MM.1S (cell line): Measurements from ENCODE around the gene VSX2.

ENCODE experiments used
- DNase-seq: peaks from one replicate; pipeline ENCODE4 v3.0.0-alpha.2; 2015
- H2AFZ ChIP-seq: fragments of 300-600 bp; sonication (generic); 2 replicates; pipeline ENCODE4 v1.6.0; 2016; ENCODE audit warnings: antibody characterized with exemption, low read length
- H3F3A ChIP-seq: fragments of 300-600 bp; sonication (generic); 2 replicates; pipeline ENCODE4 v1.6.1; 2016; ENCODE audit warnings: mild to moderate bottlenecking, antibody characterized with exemption, low read length, moderate library complexity, mixed read lengths; ENCODE audit not compliant: insufficient read depth
- H3K27ac ChIP-seq: fragments of 300-600 bp; sonication (generic); 2 replicates; pipeline ENCODE4 v1.5.1; 2016; ENCODE audit warnings: mild to moderate bottlenecking, low read length
- H3K27me3 ChIP-seq: fragments of 300-600 bp; sonication (generic); replicated peaks from 2 replicates; pipeline ENCODE4 v1.6.0; 2016; ENCODE audit warnings: low read length; ENCODE audit not compliant: insufficient read depth
- H3K36me3 ChIP-seq: fragments of 300-600 bp; sonication (generic); replicated peaks from 2 replicates; pipeline ENCODE4 v1.6.1; 2016; ENCODE audit warnings: mild to moderate bottlenecking, low read length, mixed read lengths; ENCODE audit not compliant: insufficient read depth
- H3K4me1 ChIP-seq: fragments of 300-600 bp; sonication (generic); 2 replicates; pipeline ENCODE4 v1.6.1; 2016; ENCODE audit warnings: low read length, mixed read lengths
- H3K4me2 ChIP-seq: fragments of 300-600 bp; sonication (generic); 2 replicates; pipeline ENCODE4 v1.6.0; 2016; ENCODE audit warnings: low read depth, low read length
- H3K4me3 ChIP-seq: fragments of 300-600 bp; sonication (generic); 2 replicates; pipeline ENCODE4 v1.5.1; 2016; ENCODE audit warnings: low read length, mixed read lengths
- H3K79me2 ChIP-seq: fragments of 300-600 bp; sonication (generic); 2 replicates; pipeline ENCODE4 v1.6.1; 2016; ENCODE audit warnings: mixed run types, low read length, mixed read lengths
- H3K9ac ChIP-seq: fragments of 300-600 bp; sonication (generic); 2 replicates; pipeline ENCODE4 v1.6.1; 2016; ENCODE audit warnings: low read length, mixed read lengths
- H3K9me2 ChIP-seq: fragments of 300-600 bp; sonication (generic); replicated peaks from 2 replicates; pipeline ENCODE4 v1.6.1; 2016; ENCODE audit warnings: mild to moderate bottlenecking, low read length, mixed read lengths; ENCODE audit not compliant: insufficient read depth
- H3K9me3 ChIP-seq: fragments of 300-600 bp; sonication (generic); replicated peaks from 2 replicates; pipeline ENCODE4 v1.6.1; 2016; ENCODE audit warnings: mild to moderate bottlenecking, low read length, mixed read lengths; ENCODE audit not compliant: insufficient read depth
- H4K20me1 ChIP-seq: fragments of 300-600 bp; sonication (generic); 2 replicates; pipeline ENCODE4 v1.6.1; 2016; ENCODE audit warnings: mild to moderate bottlenecking, low read length, moderate library complexity, mixed read lengths; ENCODE audit not compliant: insufficient read depth
- EZH2 ChIP-seq: fragments of 300-600 bp; sonication (generic); optimal IDR thresholded peaks from 2 replicates; pipeline ENCODE3; 2017; ENCODE audit warnings: low read depth, mild to moderate bottlenecking, antibody characterized with exemption, low read length, mixed read lengths
- EZH2phosphoT487 ChIP-seq: fragments of 300-600 bp; sonication (generic); IDR thresholded peaks from 2 replicates; pipeline ENCODE4 v1.6.1; 2018; ENCODE audit warnings: antibody characterized with exemption, low read length
- TF ChIP-seq, protein P1 (sequence below): fragments of 300-600 bp; sonication (generic); IDR thresholded peaks from 2 replicates; pipeline ENCODE4 v1.5.1; 2016; ENCODE audit warnings: antibody characterized with exemption, low read length, mixed read lengths

Gene VSX2

GRCh38 chr14:74246542-74246941 is 7.3 kb downstream of the VSX2 start:
- no peak for DNase-seq
- H3K27me3 ChIP-seq = peaks cover 13% of the 10 kb centered on the region
- H3K9me2 ChIP-seq = no peaks in the 10 kb centered on the region
- no peak overlapping the region for H2AFZ ChIP-seq
- H3K9ac ChIP-seq = no peak overlapping the region
- no peaks in the 10 kb centered on the region for H3K4me1 ChIP-seq
- no peak overlapping the region for H3K4me2 ChIP-seq
- H4K20me1 ChIP-seq = no peaks in the 10 kb centered on the region
- H3K9me3 ChIP-seq = no peaks in the 10 kb centered on the region
- no peaks in the 10 kb centered on the region for H3K79me2 ChIP-seq
- H3K36me3 ChIP-seq = no peaks in the 10 kb centered on the region
- no peak overlapping the region for H3K27ac ChIP-seq
- TF ChIP-seq EZH2phosphoT487 = no peak
- TF ChIP-seq EZH2 = no peak
- TF ChIP-seq, protein P1, sequence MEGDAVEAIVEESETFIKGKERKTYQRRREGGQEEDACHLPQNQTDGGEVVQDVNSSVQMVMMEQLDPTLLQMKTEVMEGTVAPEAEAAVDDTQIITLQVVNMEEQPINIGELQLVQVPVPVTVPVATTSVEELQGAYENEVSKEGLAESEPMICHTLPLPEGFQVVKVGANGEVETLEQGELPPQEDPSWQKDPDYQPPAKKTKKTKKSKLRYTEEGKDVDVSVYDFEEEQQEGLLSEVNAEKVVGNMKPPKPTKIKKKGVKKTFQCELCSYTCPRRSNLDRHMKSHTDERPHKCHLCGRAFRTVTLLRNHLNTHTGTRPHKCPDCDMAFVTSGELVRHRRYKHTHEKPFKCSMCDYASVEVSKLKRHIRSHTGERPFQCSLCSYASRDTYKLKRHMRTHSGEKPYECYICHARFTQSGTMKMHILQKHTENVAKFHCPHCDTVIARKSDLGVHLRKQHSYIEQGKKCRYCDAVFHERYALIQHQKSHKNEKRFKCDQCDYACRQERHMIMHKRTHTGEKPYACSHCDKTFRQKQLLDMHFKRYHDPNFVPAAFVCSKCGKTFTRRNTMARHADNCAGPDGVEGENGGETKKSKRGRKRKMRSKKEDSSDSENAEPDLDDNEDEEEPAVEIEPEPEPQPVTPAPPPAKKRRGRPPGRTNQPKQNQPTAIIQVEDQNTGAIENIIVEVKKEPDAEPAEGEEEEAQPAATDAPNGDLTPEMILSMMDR = no peak
- no peak overlapping the region for H3K4me3 ChIP-seq
- no peaks in the 10 kb centered on the region for H3F3A ChIP-seq

DNA sequence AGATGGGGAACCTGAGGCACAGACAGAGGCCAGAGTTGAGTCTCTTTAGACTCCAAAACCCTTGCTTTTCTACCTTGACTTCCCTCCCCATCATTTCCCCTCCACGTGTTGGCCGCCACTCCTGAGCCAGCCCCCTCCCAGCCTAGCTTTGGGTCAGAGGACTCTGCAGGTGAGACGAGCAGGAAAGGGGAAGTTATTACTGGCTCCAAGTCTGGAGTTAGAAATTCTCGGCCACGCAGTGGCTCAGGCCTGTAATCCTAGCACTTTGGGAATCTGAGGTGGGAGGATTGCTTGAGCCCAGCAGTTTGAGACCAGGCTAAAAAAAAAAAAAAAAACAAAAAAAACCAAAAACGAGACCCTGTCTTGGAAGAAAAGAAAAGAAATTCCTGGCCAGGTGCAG is 8.8 kb downstream of the VSX2 start:
- DNase-seq = no peak
- Histone ChIP-seq H4K20me1 (no peaks in the 10 kb centered on the region), H3K9me3 (no peaks in the 10 kb centered on the region), H3F3A (no peaks in the 10 kb centered on the region), H3K4me1 (no peaks in the 10 kb centered on the region), H3K9me2 (no peaks in the 10 kb centered on the region), H2AFZ (no peak overlapping the region), H3K4me3 (no peak overlapping the region), H3K36me3 (no peaks in the 10 kb centered on the region), H3K79me2 (no peaks in the 10 kb centered on the region), H3K9ac (no peak overlapping the region), H3K27me3 (no peaks in the 10 kb centered on the region), H3K4me2 (no peak overlapping the region), H3K27ac (no peak overlapping the region)
- TF ChIP-seq, protein P1 = no peak
- TF ChIP-seq EZH2 (no peak), EZH2phosphoT487 (no peak)

- no peak overlapping the region for H3K9ac ChIP-seq
- no peaks in the 10 kb centered on the region for H3K4me1 ChIP-seq
- H4K20me1 ChIP-seq = no peaks in the 10 kb centered on the region
- H2AFZ ChIP-seq = no peak overlapping the region
- no peaks in the 10 kb centered on the region for H3K9me2 ChIP-seq
- no peaks in the 10 kb centered on the region for H3K36me3 ChIP-seq
- H3K27ac ChIP-seq = no peak overlapping the region
- no peak overlapping the region for H3K4me3 ChIP-seq
- no peaks in the 10 kb centered on the region for H3K27me3 ChIP-seq
- no peak overlapping the region for H3K4me2 ChIP-seq
- TF ChIP-seq EZH2 (no peak), EZH2phosphoT487 (no peak)
- TF ChIP-seq, protein P1 = no peak
- no peaks in the 10 kb centered on the region for H3F3A ChIP-seq
- no peak for DNase-seq
- H3K79me2 ChIP-seq = no peaks in the 10 kb centered on the region
- no peaks in the 10 kb centered on the region for H3K9me3 ChIP-seq
These were observed 10.5 kb downstream of the VSX2 start for GRCh38 chr14:74249433-74250375.
